ENCODE measurements around the gene B3GAT3.
"Not testable (repeated sequence)": the region's sequence is repeated elsewhere in the genome, so short reads cannot be mapped to it uniquely, and the experiment has no call there.

The B3GAT3 gene

GRCh38 chr11:62577046-62577714 is 44.6 kb downstream of the B3GAT3 start:
- no peak for DNase-seq

GRCh38 chr11:62575837-62576236 is 45.9 kb downstream of the B3GAT3 start:
- no peak for DNase-seq

GRCh38 chr11:62575156-62575555 is 46.6 kb downstream of the B3GAT3 start:
- DNase-seq, result no peak

GRCh38 chr11:62574363-62575071 is 47.3 kb downstream of the B3GAT3 start:
- DNase-seq, result no peak

- DNase-seq, result peak; percentile 97 to 98
Measured at GRCh38 chr11:62573592-62574362, 48.0 kb downstream of the B3GAT3 start, which contains the start of gene EEF1G. TSS of gene EEF1G (minus strand) at chr11:62573891. CDS start at chr11:62573842, 49 bp downstream.

GRCh38 chr11:62573006-62573591 is 48.7 kb downstream of the B3GAT3 start:
- DNase-seq, result no peak

GRCh38 chr11:62572431-62572830 is 49.4 kb downstream of the B3GAT3 start:
- no peak for DNase-seq

GRCh38 chr11:62571493-62571892 is 50.3 kb downstream of the B3GAT3 start:
- not testable (repeated sequence) for DNase-seq

GRCh38 chr11:62570903-62571302 is 50.9 kb downstream of the B3GAT3 start:
- not testable (repeated sequence) for DNase-seq

GRCh38 chr11:62569611-62570010 is 52.2 kb downstream of the B3GAT3 start:
- DNase-seq, result no peak

- DNase-seq, result no peak
Measured at GRCh38 chr11:62567018-62567633, 54.7 kb downstream of the B3GAT3 start.

- DNase-seq, result no peak
Measured at GRCh38 chr11:62566247-62566646, 55.5 kb downstream of the B3GAT3 start.

Data from activated CD4-positive, alpha-beta T cell treated with anti-CD3 and anti-CD28 coated beads for 4 hours (primary cell).